Measurements from ENCODE around the gene FOXN3.

Gene FOXN3

GRCh38 chr14:89164168-89165073 is 252.6 kb downstream of the FOXN3 start:
- no peak overlapping the region for H3K9ac ChIP-seq (ENCODE audit: low read depth, low read length, poor library complexity, severe bottlenecking)

GRCh38 chr14:89163031-89163636 is 253.9 kb downstream of the FOXN3 start:
- Histone ChIP-seq H3K9ac (ENCODE audit: low read depth, low read length, poor library complexity, severe bottlenecking) (no peak overlapping the region), H2AFZ (ENCODE audit: low read length) (no peak overlapping the region), H3K36me3 (ENCODE audit: insufficient read depth, low read length) (peaks cover 65% of the 10 kb centered on the region; the same call in 1 of the 2 replicates), H3K4me3 (ENCODE audit: low read length, poor library complexity, severe bottlenecking) (no peak overlapping the region), H3K79me2 (ENCODE audit: insufficient read depth, low read length) (no peaks in the 10 kb centered on the region), H3K4me2 (ENCODE audit: low read depth, low read length, poor library complexity, severe bottlenecking) (no peak overlapping the region), H3F3A (ENCODE audit: low read depth) (no peaks in the 10 kb centered on the region), H3K9me2 (replicated peaks; ENCODE audit: low read depth, low read length) (no peaks in the 10 kb centered on the region), H4K20me1 (ENCODE audit: insufficient read depth, low read length, poor library complexity, severe bottlenecking) (no peaks in the 10 kb centered on the region), H3K4me1 (ENCODE audit: insufficient read depth, low read length, poor library complexity, severe bottlenecking) (no peaks in the 10 kb centered on the region), H3K27me3 (ENCODE audit: insufficient read depth, low read length, poor library complexity, severe bottlenecking) (no peaks in the 10 kb centered on the region), H3K9me3 (ENCODE audit: insufficient read depth, low read depth, low read length) (no peaks in the 10 kb centered on the region)
- TF ChIP-seq EZH2phosphoT487 (IDR thresholded peaks at IDR 0.05; ENCODE audit: borderline replicate concordance) = no peak
- TF ChIP-seq, protein P1, sequence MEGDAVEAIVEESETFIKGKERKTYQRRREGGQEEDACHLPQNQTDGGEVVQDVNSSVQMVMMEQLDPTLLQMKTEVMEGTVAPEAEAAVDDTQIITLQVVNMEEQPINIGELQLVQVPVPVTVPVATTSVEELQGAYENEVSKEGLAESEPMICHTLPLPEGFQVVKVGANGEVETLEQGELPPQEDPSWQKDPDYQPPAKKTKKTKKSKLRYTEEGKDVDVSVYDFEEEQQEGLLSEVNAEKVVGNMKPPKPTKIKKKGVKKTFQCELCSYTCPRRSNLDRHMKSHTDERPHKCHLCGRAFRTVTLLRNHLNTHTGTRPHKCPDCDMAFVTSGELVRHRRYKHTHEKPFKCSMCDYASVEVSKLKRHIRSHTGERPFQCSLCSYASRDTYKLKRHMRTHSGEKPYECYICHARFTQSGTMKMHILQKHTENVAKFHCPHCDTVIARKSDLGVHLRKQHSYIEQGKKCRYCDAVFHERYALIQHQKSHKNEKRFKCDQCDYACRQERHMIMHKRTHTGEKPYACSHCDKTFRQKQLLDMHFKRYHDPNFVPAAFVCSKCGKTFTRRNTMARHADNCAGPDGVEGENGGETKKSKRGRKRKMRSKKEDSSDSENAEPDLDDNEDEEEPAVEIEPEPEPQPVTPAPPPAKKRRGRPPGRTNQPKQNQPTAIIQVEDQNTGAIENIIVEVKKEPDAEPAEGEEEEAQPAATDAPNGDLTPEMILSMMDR (conservative IDR thresholded peaks at IDR 0.05; ENCODE audit: low read length) = no peak

More at GRCh38 chr14:89164168-89165073, 252.6 kb downstream of the FOXN3 start:
- TF ChIP-seq, protein P1 (conservative IDR thresholded peaks at IDR 0.05; ENCODE audit: low read length) = no peak
- TF ChIP-seq EZH2phosphoT487 (IDR thresholded peaks at IDR 0.05; ENCODE audit: borderline replicate concordance) = no peak
- no peaks in the 10 kb centered on the region for H3K79me2 ChIP-seq (ENCODE audit: insufficient read depth, low read length)
- no peaks in the 10 kb centered on the region for H3K9me3 ChIP-seq (ENCODE audit: insufficient read depth, low read depth, low read length)
- peaks cover 74% of the 10 kb centered on the region; the same call in 1 of the 2 replicates for H3K36me3 ChIP-seq (ENCODE audit: insufficient read depth, low read length)
- H3F3A ChIP-seq (ENCODE audit: low read depth) = no peaks in the 10 kb centered on the region
- no peaks in the 10 kb centered on the region for H3K9me2 ChIP-seq (replicated peaks; ENCODE audit: low read depth, low read length)
- H4K20me1 ChIP-seq (ENCODE audit: insufficient read depth, low read length, poor library complexity, severe bottlenecking) = no peaks in the 10 kb centered on the region
- no peak overlapping the region for H2AFZ ChIP-seq (ENCODE audit: low read length)
- no peak overlapping the region for H3K4me2 ChIP-seq (ENCODE audit: low read depth, low read length, poor library complexity, severe bottlenecking)
- no peaks in the 10 kb centered on the region for H3K27me3 ChIP-seq (ENCODE audit: insufficient read depth, low read length, poor library complexity, severe bottlenecking)
- H3K4me3 ChIP-seq (ENCODE audit: low read length, poor library complexity, severe bottlenecking) = no peak overlapping the region
- no peaks in the 10 kb centered on the region for H3K4me1 ChIP-seq (ENCODE audit: insufficient read depth, low read length, poor library complexity, severe bottlenecking)

DNA sequence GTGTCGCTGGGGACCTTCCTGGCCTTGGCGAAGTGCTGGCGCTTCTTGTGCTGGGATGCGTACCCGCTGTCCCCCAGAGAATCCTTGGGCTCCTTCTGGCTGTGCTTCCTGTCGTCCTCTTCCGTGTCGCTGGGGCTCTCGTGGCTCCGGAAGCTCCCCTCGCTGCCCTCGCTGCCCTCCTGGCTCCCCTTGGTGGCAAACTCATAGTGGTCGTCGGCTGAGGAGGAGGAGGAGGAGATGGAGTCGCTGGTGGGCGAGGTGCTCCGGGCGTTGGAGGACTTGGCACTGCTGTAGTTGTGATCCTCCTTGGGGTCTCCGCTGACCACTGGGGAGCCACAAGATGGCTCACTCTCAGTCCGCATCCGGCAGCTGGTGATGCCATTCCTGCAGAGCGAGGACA is 254.4 kb downstream of the FOXN3 start:
- H3K9me2 ChIP-seq (replicated peaks; ENCODE audit: low read depth, low read length) = no peaks in the 10 kb centered on the region
- no peak overlapping the region for H3K4me3 ChIP-seq (ENCODE audit: low read length, poor library complexity, severe bottlenecking)
- H3K27me3 ChIP-seq (ENCODE audit: insufficient read depth, low read length, poor library complexity, severe bottlenecking) = no peaks in the 10 kb centered on the region
- H2AFZ ChIP-seq (ENCODE audit: low read length) = no peak overlapping the region
- H3K9me3 ChIP-seq (ENCODE audit: insufficient read depth, low read depth, low read length) = no peaks in the 10 kb centered on the region
- no peaks in the 10 kb centered on the region for H3F3A ChIP-seq (ENCODE audit: low read depth)
- H3K4me1 ChIP-seq (ENCODE audit: insufficient read depth, low read length, poor library complexity, severe bottlenecking) = no peaks in the 10 kb centered on the region
- H4K20me1 ChIP-seq (ENCODE audit: insufficient read depth, low read length, poor library complexity, severe bottlenecking) = no peaks in the 10 kb centered on the region
- no peaks in the 10 kb centered on the region for H3K79me2 ChIP-seq (ENCODE audit: insufficient read depth, low read length)
- no peak overlapping the region for H3K9ac ChIP-seq (ENCODE audit: low read depth, low read length, poor library complexity, severe bottlenecking)
- no peak for TF ChIP-seq EZH2phosphoT487 (IDR thresholded peaks at IDR 0.05; ENCODE audit: borderline replicate concordance)
- TF ChIP-seq, protein P1 (conservative IDR thresholded peaks at IDR 0.05; ENCODE audit: low read length) = no peak
- H3K4me2 ChIP-seq (ENCODE audit: low read depth, low read length, poor library complexity, severe bottlenecking) = no peak overlapping the region
- peaks cover 65% of the 10 kb centered on the region; the same call in 1 of the 2 replicates for H3K36me3 ChIP-seq (ENCODE audit: insufficient read depth, low read length)
